HepG2 (cell line): ENCODE data around the gene SUN5. TPM values are rescaled to one million over a fixed set of nuclear protein-coding genes. Genes with fewer than 3 reads are reported as not detected.
A peak's percentile ranks its signal among the peaks of the same experiment; 100 is the strongest.

Experiments
- ATF7 ChIP-seq, 2 experiments: fragments of 450-650 bp in 1 of 2; sonication (generic) in 1 of 2; formaldehyde crosslinking in 1 of 2; IDR thresholded peaks; 2 replicates each; pipeline versions ENCODE4 v1.4.0 to v1.6.1; 2016 to 2020; ENCODE audit warnings: antibody characterized with exemption in 1 of 2, mild to moderate bottlenecking in 1 of 2, missing genetic modification reagents in 1 of 2
- BATF2 ChIP-seq: sonication (generic); formaldehyde crosslinking; IDR thresholded peaks from 2 replicates; pipeline ENCODE4 v1.8.0; 2022; ENCODE audit warnings: mild to moderate bottlenecking, missing genetic modification reagents, moderate library complexity
- CENPX ChIP-seq: sonication (generic); formaldehyde crosslinking; IDR thresholded peaks from 2 replicates; pipeline ENCODE4 v1.9.0; 2021; ENCODE audit warnings: mild to moderate bottlenecking, missing genetic modification reagents, moderate library complexity
- CREB1 ChIP-seq, 2 experiments: fragments of 450-650 bp in 1 of 2; IDR thresholded peaks; 2 replicates each; pipeline ENCODE4 v1.6.1; 2016 to 2017; ENCODE audit warnings: control low read depth in 1 of 2, mild to moderate bottlenecking in 1 of 2, missing compliant biosample characterization in 1 of 2, missing genetic modification characterization in 1 of 2
- FOXA3 ChIP-seq: IDR thresholded peaks from 2 replicates; pipeline ENCODE4 v1.6.1; 2016; ENCODE audit warnings: missing genetic modification reagents, missing compliant biosample characterization
- HOXD1 ChIP-seq: sonication (generic); formaldehyde crosslinking; IDR thresholded peaks from 2 replicates; pipeline ENCODE4 v1.5.0; 2020; ENCODE audit warnings: missing genetic modification reagents
- ISL2 ChIP-seq: sonication (generic); formaldehyde crosslinking; IDR thresholded peaks from 2 replicates; pipeline ENCODE4 v1.5.0; 2020; ENCODE audit warnings: missing genetic modification reagents
- NR2F2 ChIP-seq: IDR thresholded peaks from 2 replicates; pipeline ENCODE4 v1.6.1; 2012; ENCODE audit warnings: low read depth, inconsistent platforms, borderline replicate concordance
- POLR2AphosphoS2 ChIP-seq: IDR thresholded peaks from 2 replicates; pipeline ENCODE4 v1.6.1; 2011; ENCODE audit warnings: low read depth, low read length, improper control_type of control experiment
- POLR2G ChIP-seq: fragments of 200-400 bp; formaldehyde crosslinking; IDR thresholded peaks from 2 replicates; pipeline ENCODE4 v1.6.1; 2018; ENCODE audit warnings: mild to moderate bottlenecking, low read depth, low read length, moderate library complexity
- RFXAP ChIP-seq: sonication (generic); formaldehyde crosslinking; IDR thresholded peaks from 2 replicates; pipeline ENCODE4 v1.4.0; 2020; ENCODE audit warnings: missing genetic modification reagents, borderline replicate concordance
- RXRA ChIP-seq: sonication (generic); formaldehyde crosslinking; IDR thresholded peaks from 2 replicates; pipeline ENCODE4 v1.5.1; 2020; ENCODE audit warnings: missing genetic modification reagents
- SP1 ChIP-seq, 2 experiments: fragments of 450-650 bp in 1 of 2; sonication (generic) in 1 of 2; formaldehyde crosslinking in 1 of 2; IDR thresholded peaks; 2 replicates each; pipeline versions ENCODE4 v1.4.0 to v1.6.1; 2016 to 2020; ENCODE audit warnings: missing genetic modification reagents in 1 of 2
- ZBED4 ChIP-seq: sonication (generic); formaldehyde crosslinking; IDR thresholded peaks from 2 replicates; pipeline ENCODE4 v1.4.0; 2020; ENCODE audit warnings: missing genetic modification reagents, borderline replicate concordance
- ZFP90 ChIP-seq: sonication (generic); formaldehyde crosslinking; IDR thresholded peaks from 2 replicates; pipeline ENCODE4 v1.8.0; 2022; ENCODE audit warnings: missing genetic modification reagents, mild to moderate bottlenecking, inconsistent platforms, borderline replicate concordance
- ZNF101 ChIP-seq: sonication (generic); formaldehyde crosslinking; IDR thresholded peaks from 2 replicates; pipeline ENCODE4 v1.4.0; 2020; ENCODE audit warnings: mild to moderate bottlenecking, low read depth, missing genetic modification reagents, borderline replicate concordance
- polyA plus RNA-seq, 8 experiments: library from polyadenylated mRNA; depleted of rRNA in 3 of 8; stranded (reverse) in 7 of 8; unstranded in 1 of 8; fragments of >200 nt; fragmentation: Illumina TruSeq in 4 of 8; extraction: Trizol in 4 of 8; gene quantifications; 2 replicates each; pipeline versions ENCODE4 v1.2.1 to v1.2.3, GENCODE V29; 2011 to 2016; ENCODE audit warnings: low read depth in 4 of 8, missing spikeins in 1 of 8, mixed read lengths in 1 of 8; ENCODE audit not compliant: insufficient read depth in 1 of 8
- total RNA-seq, 5 experiments: library from RNA; depleted of rRNA; stranded (reverse); fragments of >200 nt; fragmentation: Illumina TruSeq; extraction: Trizol; gene quantifications; 2 replicates each; pipeline ENCODE4 v1.2.3, GENCODE V29; 2016; ENCODE audit warnings: low read depth in 1 of 5
- TF ChIP-seq, protein P1 (sequence below): IDR thresholded peaks from 2 replicates; pipeline ENCODE4 v1.6.1; 2016
- TF ChIP-seq, protein P2 (sequence below): IDR thresholded peaks from 2 replicates; pipeline ENCODE4 v1.6.1; 2012; ENCODE audit warnings: inconsistent platforms
- TF ChIP-seq, protein P3 (sequence below): sonication (generic); formaldehyde crosslinking; conservative IDR thresholded peaks from 2 replicates; pipeline ENCODE4 v1.5.0; 2020; ENCODE audit warnings: missing genetic modification reagents
- TF ChIP-seq, protein P4 (sequence below): sonication (generic); formaldehyde crosslinking; IDR thresholded peaks from 2 replicates; pipeline ENCODE4 v1.4.0; 2020; ENCODE audit warnings: missing genetic modification reagents, low read depth, mild to moderate bottlenecking, borderline replicate concordance

SUN5 gene
- total and polyA plus RNA-seq, 2 of the 13 experiments (the other 11 are each of a cell fraction or from before 2014, with no cell fraction given): not detected

DNA sequence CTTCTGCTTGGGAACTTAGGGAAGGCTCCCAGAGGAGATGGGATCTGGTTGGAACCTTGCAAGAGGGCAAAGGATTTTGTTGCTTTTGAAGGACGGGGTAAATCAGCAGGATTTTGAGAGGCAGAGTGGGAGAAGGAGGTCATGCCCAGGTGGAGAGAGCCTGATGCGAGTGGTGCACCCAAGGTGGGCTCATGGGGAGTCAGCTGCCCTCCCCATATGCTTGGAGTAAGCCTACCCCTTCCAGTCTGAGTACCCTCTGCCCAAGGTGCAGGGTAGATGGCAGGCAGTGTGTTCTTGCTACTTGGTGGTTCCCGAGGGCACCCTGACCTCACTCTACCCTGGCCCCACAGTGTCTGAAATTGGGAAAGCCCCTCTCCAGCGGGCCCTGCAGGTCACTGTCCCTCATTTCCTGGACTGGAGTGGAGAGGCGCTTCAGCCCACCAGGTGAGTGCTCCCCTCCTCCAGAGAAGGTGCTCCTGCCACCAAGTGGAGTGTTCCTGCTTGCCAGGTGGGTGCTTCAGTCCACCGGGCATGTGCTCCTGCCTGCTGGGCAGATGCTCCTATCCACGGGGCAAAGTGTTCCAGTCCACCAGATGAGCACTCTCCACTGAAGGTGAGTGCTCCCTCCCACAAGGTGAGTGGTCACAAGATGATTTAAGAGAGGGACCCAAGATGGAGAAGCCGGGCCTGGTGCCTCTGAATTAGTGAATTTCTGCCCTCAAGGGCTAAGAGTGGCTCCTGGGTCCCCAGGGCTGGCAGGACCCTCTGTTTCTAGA, 6.6 kb upstream of the SUN5 start (continued):
- TF ChIP-seq ZBED4 (CRISPR knock-in tag) (no peak), CENPX (CRISPR knock-in tag) (no peak), ZFP90 (CRISPR knock-in tag) (0 out of 2 replicates have a peak, but pooled peaks have one; percentile 52), POLR2G (peak; percentile 42), BATF2 (CRISPR knock-in tag) (no peak), ISL2 (CRISPR knock-in tag) (0 out of 2 replicates have a peak, but pooled peaks have one; percentile 22), ZNF101 (CRISPR knock-in tag) (no peak), SP1 (IDR thresholded peaks at IDR 0.05) (no peak), SP1 (CRISPR knock-in tag; IDR thresholded peaks at IDR 0.05) (no peak), ATF7 (IDR thresholded peaks at IDR 0.05) (no peak), ATF7 (CRISPR knock-in tag; IDR thresholded peaks at IDR 0.05) (no peak), POLR2AphosphoS2 (no peak), RXRA (CRISPR knock-in tag) (no peak; the same call in 1 of the 2 replicates), FOXA3 (CRISPR knock-in tag) (no peak), HOXD1 (CRISPR knock-in tag) (0 out of 2 replicates have a peak, but pooled peaks have one; percentile 62), RFXAP (CRISPR knock-in tag) (0 out of 2 replicates have a peak, but pooled peaks have one; percentile 17), NR2F2 (peak; percentile 31; the same call in 1 of the 2 replicates), CREB1 (IDR thresholded peaks at IDR 0.05) (no peak), CREB1 (CRISPR knock-in tag; IDR thresholded peaks at IDR 0.05) (no peak)
- TF ChIP-seq, protein P1, sequence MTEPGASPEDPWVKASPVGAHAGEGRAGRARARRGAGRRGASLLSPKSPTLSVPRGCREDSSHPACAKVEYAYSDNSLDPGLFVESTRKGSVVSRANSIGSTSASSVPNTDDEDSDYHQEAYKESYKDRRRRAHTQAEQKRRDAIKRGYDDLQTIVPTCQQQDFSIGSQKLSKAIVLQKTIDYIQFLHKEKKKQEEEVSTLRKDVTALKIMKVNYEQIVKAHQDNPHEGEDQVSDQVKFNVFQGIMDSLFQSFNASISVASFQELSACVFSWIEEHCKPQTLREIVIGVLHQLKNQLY (CRISPR knock-in tag): no peak
- TF ChIP-seq, protein P2, sequence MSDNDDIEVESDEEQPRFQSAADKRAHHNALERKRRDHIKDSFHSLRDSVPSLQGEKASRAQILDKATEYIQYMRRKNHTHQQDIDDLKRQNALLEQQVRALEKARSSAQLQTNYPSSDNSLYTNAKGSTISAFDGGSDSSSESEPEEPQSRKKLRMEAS: no peak; the same call in 1 of the 2 replicates
- TF ChIP-seq, protein P3, sequence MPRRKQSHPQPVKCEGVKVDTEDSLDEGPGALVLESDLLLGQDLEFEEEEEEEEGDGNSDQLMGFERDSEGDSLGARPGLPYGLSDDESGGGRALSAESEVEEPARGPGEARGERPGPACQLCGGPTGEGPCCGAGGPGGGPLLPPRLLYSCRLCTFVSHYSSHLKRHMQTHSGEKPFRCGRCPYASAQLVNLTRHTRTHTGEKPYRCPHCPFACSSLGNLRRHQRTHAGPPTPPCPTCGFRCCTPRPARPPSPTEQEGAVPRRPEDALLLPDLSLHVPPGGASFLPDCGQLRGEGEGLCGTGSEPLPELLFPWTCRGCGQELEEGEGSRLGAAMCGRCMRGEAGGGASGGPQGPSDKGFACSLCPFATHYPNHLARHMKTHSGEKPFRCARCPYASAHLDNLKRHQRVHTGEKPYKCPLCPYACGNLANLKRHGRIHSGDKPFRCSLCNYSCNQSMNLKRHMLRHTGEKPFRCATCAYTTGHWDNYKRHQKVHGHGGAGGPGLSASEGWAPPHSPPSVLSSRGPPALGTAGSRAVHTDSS (CRISPR knock-in tag): 0 out of 2 replicates have a peak, but pooled peaks have one; percentile 57
- TF ChIP-seq, protein P4, sequence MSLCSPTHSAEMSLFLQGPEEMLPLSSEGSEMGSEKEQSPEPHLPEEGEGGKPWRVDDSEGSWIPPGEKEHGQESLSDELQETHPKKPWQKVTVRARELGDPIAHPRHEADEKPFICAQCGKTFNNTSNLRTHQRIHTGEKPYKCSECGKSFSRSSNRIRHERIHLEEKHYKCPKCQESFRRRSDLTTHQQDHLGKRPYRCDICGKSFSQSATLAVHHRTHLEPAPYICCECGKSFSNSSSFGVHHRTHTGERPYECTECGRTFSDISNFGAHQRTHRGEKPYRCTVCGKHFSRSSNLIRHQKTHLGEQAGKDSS: no peak
